Nephron progenitor cell (in vitro differentiated cells): ENCODE data around the gene PER2.
A peak's percentile ranks its signal among the peaks of the same experiment; 100 is the strongest.

ENCODE experiments used
- DNase-seq: peaks from one replicate; pipeline ENCODE4 v3.0.0; 2021
- H3K27ac Mint-ChIP-seq: 2 replicates; pipeline ENCODE4 v1.8.0; 2021; ENCODE audit warnings: mild to moderate bottlenecking, moderate library complexity, mixed read lengths
- H3K27me3 Mint-ChIP-seq: 2 replicates; pipeline ENCODE4 v1.8.0; 2021; ENCODE audit warnings: mild to moderate bottlenecking, low read depth, mixed read lengths; ENCODE audit not compliant: poor library complexity
- H3K36me3 Mint-ChIP-seq: 2 replicates; pipeline ENCODE4 v1.8.0; 2021; ENCODE audit warnings: low read depth, mixed read lengths
- H3K4me1 Mint-ChIP-seq: 2 replicates; pipeline ENCODE4 v1.8.0; 2021; ENCODE audit warnings: mixed read lengths
- H3K4me3 Mint-ChIP-seq: 2 replicates; pipeline ENCODE4 v1.8.0; 2021; ENCODE audit warnings: mild to moderate bottlenecking, moderate library complexity, mixed read lengths
- H3K9me3 Mint-ChIP-seq: 2 replicates; pipeline ENCODE4 v1.8.0; 2021; ENCODE audit warnings: mild to moderate bottlenecking, moderate library complexity, mixed read lengths
- TF ChIP-seq, protein P1 (sequence below): fragments of 200-600 bp; sonication (generic); IDR thresholded peaks from 2 replicates; pipeline ENCODE4 v1.5.0; 2021; ENCODE audit warnings: antibody characterized with exemption

PER2 gene

DNA sequence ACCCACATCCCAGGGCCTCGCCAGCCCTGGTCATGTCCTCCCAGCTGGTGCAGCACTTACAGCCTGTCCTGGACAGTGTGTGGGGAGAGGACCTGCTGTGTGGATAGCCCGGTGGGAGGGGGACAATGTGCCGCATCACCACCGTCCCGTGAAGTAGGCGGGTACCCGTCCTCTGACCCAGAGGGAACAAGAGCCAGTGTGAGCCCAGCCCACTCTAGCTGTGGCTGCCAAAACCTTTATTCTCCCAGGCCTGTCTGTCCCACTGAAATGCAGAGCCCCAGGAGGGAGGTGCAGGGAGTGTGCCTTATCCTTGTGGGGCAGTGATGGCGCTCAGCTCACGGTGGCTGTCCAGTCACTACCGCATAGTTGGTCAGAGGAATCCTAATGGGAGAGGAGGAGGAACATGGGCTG, 33.6 kb upstream of the PER2 start:
- Mint-ChIP-seq H3K36me3 (peaks cover 23% of the 10 kb centered on the region), H3K4me1 (peaks cover 16% of the 10 kb centered on the region), H3K27ac (no peak overlapping the region), H3K9me3 (peaks cover 7% of the 10 kb centered on the region), H3K27me3 (peaks cover 11% of the 10 kb centered on the region), H3K4me3 (peak overlapping the region; percentile 88)
- no peak for DNase-seq
- TF ChIP-seq, protein P1, sequence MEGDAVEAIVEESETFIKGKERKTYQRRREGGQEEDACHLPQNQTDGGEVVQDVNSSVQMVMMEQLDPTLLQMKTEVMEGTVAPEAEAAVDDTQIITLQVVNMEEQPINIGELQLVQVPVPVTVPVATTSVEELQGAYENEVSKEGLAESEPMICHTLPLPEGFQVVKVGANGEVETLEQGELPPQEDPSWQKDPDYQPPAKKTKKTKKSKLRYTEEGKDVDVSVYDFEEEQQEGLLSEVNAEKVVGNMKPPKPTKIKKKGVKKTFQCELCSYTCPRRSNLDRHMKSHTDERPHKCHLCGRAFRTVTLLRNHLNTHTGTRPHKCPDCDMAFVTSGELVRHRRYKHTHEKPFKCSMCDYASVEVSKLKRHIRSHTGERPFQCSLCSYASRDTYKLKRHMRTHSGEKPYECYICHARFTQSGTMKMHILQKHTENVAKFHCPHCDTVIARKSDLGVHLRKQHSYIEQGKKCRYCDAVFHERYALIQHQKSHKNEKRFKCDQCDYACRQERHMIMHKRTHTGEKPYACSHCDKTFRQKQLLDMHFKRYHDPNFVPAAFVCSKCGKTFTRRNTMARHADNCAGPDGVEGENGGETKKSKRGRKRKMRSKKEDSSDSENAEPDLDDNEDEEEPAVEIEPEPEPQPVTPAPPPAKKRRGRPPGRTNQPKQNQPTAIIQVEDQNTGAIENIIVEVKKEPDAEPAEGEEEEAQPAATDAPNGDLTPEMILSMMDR: no peak

DNA sequence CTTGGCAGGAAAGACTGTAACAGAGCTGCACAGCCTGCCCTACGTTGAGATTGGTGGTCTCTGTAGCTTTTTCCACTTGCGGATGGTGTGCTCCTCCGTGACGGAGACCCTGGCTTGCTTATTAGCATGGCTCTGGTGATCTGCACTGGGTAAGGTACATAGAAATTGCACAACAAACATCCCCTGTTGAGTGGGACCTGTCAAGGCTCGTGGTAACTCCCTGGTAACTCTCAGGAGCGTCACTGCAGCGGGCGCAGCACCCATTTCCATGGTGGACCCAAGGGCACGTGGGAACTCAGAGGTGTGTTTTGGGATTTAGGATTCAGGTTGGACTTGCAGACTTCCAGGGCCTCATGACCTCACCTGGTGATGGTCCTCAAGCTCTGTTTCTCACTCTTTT, 33.1 kb upstream of the PER2 start:
- H3K4me3 Mint-ChIP-seq: peak overlapping the region; percentile 88
- H3K27me3 Mint-ChIP-seq: peaks cover 14% of the 10 kb centered on the region
- DNase-seq: no peak
- TF ChIP-seq, protein P1: no peak
- peaks cover 17% of the 10 kb centered on the region for H3K36me3 Mint-ChIP-seq
- peaks cover 7% of the 10 kb centered on the region for H3K9me3 Mint-ChIP-seq
- no peak overlapping the region for H3K27ac Mint-ChIP-seq
- peaks cover 16% of the 10 kb centered on the region for H3K4me1 Mint-ChIP-seq

DNA sequence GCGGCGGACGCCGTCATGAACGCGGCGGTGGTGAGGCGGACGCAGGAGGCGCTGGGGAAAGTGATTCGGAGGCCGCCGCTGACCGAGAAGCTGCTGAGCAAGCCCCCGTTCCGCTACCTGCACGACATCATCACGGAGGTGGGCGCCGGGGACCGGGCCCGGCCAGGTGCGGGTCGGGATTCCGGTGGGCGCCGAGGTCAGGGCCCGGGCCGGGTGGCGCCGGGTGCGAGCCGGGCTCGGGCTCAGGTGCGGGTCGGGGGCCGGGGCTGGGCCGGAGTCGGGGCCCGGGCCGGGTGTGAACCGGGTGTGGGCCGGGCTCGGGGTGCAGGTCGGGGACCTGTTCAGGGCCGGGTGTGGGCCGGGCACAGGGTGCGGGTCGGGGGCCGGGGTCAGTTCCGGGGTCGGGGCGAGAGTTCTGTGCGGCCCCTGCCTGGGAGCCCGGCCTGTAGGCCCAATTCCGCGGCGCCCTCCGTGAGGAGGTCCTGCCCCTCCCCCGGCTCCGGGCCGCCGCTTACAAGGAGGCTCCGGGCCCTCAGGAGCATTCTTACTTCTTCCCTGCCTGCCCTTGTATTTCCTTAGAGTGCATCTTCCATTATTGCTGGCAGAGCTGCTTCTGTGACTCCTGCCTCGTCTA, 32.4 kb upstream of the PER2 start:
- Mint-ChIP-seq H3K27ac (no peak overlapping the region), H3K4me3 (peak overlapping the region; percentile 88)

DNA sequence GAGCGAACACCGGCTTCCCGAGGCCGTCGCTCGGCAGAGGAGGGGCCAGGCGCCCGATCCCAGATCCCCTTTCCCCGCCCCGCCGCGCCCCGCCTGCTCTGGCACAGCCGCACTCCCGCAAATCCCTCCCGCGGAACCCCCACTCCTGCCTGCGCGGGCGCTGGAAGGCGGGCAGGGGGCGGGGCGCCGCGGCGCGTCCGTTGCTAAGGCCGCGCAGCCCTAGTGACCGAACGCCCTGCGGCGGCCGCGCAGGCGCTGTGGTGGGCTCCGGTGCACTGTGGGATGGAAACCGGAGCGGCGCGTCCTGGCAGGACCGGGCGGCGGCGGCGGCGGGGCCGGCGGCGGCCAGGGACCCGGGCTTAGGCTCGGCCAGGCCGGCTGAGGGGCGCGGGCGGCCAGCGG, 31.8 kb upstream of the PER2 start, which contains the start of gene TRAF3IP1:
Gene TRAF3IP1, plus strand, starts transcription at position 273 of the 402 bp plus-strand sequence. CDS start 145 bp downstream, outside the sequence.
- Mint-ChIP-seq H3K36me3 (peaks cover 6% of the 10 kb centered on the region), H3K4me1 (peaks cover 16% of the 10 kb centered on the region), H3K27me3 (peaks cover 15% of the 10 kb centered on the region), H3K27ac (no peak within 1 kb of the TSS), H3K4me3 (peak within 1 kb of the TSS; percentile 88), H3K9me3 (peaks cover 7% of the 10 kb centered on the region)
- TF ChIP-seq, protein P1: no peak
- peak; percentile 98 for DNase-seq

More for the DNA sequence above, 32.4 kb upstream of the PER2 start:
- Mint-ChIP-seq H3K27me3 (peaks cover 15% of the 10 kb centered on the region), H3K36me3 (peaks cover 11% of the 10 kb centered on the region), H3K4me1 (peaks cover 16% of the 10 kb centered on the region), H3K9me3 (peaks cover 7% of the 10 kb centered on the region)
- TF ChIP-seq, protein P1: no peak
- DNase-seq: peak; percentile 44

DNA sequence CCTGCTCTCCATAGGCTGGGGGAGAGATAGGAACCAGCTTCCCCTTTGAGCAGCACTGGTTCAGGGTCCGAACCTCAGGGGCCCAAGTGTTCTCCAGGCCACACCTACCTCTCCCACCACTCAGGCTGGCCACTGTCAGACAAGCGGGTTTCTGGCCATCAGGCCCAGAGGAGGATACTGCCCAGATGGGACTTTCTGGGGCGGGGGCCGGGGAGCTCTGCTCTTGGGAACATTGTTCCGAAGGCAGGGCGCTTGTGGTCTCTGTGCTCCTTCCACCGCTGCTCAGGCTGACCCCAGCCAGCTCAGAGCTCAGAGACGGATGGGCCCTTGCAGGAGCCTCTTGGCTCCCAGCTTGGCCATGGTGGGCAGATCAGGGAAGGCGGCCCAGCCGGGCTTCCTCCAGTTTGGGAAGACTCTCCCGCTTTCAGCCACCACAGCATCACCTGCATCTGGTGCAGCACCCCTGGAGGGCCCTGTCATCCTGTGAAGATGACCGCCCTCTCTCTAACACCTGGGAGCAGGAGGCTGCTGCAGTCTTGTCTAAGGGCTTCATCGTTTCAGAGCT, 26.7 kb upstream of the PER2 start:
- H3K27ac Mint-ChIP-seq: no peak overlapping the region
- H3K9me3 Mint-ChIP-seq: peaks cover 7% of the 10 kb centered on the region
- H3K4me3 Mint-ChIP-seq: no peak overlapping the region

More for the DNA sequence above, 26.7 kb upstream of the PER2 start:
- Mint-ChIP-seq H3K36me3 (no peaks in the 10 kb centered on the region), H3K27me3 (peaks cover 18% of the 10 kb centered on the region), H3K4me1 (peaks cover 6% of the 10 kb centered on the region)
- TF ChIP-seq, protein P1: no peak
- no peak for DNase-seq
